ENCODE data around the gene SGK1.
"Not testable (repeated sequence)": the region's sequence is repeated elsewhere in the genome, so short reads cannot be mapped to it uniquely, and the experiment has no call there.

DNA sequence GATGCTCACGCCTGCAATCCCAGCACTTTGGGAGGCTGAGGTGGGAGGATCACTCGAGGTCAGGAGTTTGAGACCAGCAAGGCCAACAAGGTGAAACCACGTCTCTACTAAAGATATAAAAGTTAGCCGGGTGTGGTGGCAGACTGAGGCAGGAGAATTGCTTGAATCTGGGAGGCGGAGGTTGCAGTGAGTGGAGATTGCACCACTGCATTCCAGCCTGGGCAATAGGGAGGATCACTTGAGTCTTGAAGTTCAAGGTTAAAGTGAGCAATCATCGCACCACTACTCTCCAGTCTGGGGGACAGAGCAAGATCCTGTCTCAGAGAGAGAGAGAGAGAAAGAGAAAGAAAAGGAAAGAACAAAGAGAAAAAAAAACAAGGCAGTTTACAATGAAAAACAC is 13.5 kb downstream of the SGK1 start:
- not testable (repeated sequence) for TF ChIP-seq FOXM1, LEF1 (IDR thresholded peaks at IDR 0.05; ENCODE audit: borderline replicate concordance)
- TF ChIP-seq, protein P1, sequence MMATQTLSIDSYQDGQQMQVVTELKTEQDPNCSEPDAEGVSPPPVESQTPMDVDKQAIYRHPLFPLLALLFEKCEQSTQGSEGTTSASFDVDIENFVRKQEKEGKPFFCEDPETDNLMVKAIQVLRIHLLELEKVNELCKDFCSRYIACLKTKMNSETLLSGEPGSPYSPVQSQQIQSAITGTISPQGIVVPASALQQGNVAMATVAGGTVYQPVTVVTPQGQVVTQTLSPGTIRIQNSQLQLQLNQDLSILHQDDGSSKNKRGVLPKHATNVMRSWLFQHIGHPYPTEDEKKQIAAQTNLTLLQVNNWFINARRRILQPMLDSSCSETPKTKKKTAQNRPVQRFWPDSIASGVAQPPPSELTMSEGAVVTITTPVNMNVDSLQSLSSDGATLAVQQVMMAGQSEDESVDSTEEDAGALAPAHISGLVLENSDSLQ (IDR thresholded peaks at IDR 0.05), result not testable (repeated sequence)

Measured in HEK293T (cell line).